Fibroblast of pulmonary artery (primary cell): ENCODE results near the gene SNED1.

Experiments
- DNase-seq: peaks from one replicate; pipeline ENCODE4 v3.0.0-alpha.2; 2010; ENCODE audit warnings: low read depth
- H3K4me3 ChIP-seq: replicated peaks from 2 replicates; pipeline ENCODE4 v1.5.1; 2011; ENCODE audit warnings: low read depth, mild to moderate bottlenecking, control low read depth, low read length, moderate library complexity
- CTCF ChIP-seq: IDR thresholded peaks from 2 replicates; pipeline ENCODE4 v1.5.1; 2011; ENCODE audit warnings: mild to moderate bottlenecking, control low read depth, low read length, inconsistent platforms; ENCODE audit errors: missing control alignments

Gene SNED1

GRCh38 chr2:241116606-241117560 is 118.5 kb downstream of the SNED1 start:
- H3K4me3 ChIP-seq: no peak overlapping the region
- no peak for TF ChIP-seq CTCF
- no peak for DNase-seq

GRCh38 chr2:241118737-241119505 is 120.5 kb downstream of the SNED1 start:
- H3K4me3 ChIP-seq: no peak overlapping the region
- no peak for DNase-seq
- no peak for TF ChIP-seq CTCF

GRCh38 chr2:241120440-241120839 is 122.0 kb downstream of the SNED1 start:
- no peak overlapping the region for H3K4me3 ChIP-seq
- no peak for TF ChIP-seq CTCF
- no peak for DNase-seq

GRCh38 chr2:241121008-241121407 is 122.6 kb downstream of the SNED1 start:
- H3K4me3 ChIP-seq: no peak overlapping the region
- TF ChIP-seq CTCF: no peak
- DNase-seq: no peak

GRCh38 chr2:241122376-241123002 is 124.1 kb downstream of the SNED1 start:
- TF ChIP-seq CTCF: no peak
- no peak for DNase-seq
- no peak overlapping the region for H3K4me3 ChIP-seq

- no peak for DNase-seq
- TF ChIP-seq CTCF: no peak
- no peak overlapping the region for H3K4me3 ChIP-seq
Measured at GRCh38 chr2:241123816-241124536, 125.6 kb downstream of the SNED1 start.
